Measurements from ENCODE around the gene RASGRP3.

GRCh38 chr2:33607251-33607721, 130.8 kb downstream of the RASGRP3 start:
- no peak for TF ChIP-seq EZH2 (optimal IDR thresholded peaks at IDR 0.05; ENCODE audit: low read depth, low read length)
- no peak for TF ChIP-seq CTCF (IDR thresholded peaks at IDR 0.05; ENCODE audit: low read length)
